HepG2 (cell line): ENCODE results near the gene TMEM14B. TPM values are rescaled to one million over a fixed set of nuclear protein-coding genes. Genes with fewer than 3 reads are reported as not detected.

Experiments
- FOXC1 ChIP-seq: sonication (generic); formaldehyde crosslinking; IDR thresholded peaks from 2 replicates; pipeline ENCODE4 v1.8.0; 2022; ENCODE audit warnings: mild to moderate bottlenecking, missing genetic modification reagents, borderline replicate concordance
- FOXO1 ChIP-seq: sonication (generic); formaldehyde crosslinking; IDR thresholded peaks from 2 replicates; pipeline ENCODE4 v1.4.0; 2020; ENCODE audit warnings: missing genetic modification reagents
- HNRNPLL ChIP-seq: fragments of 200-400 bp; formaldehyde crosslinking; IDR thresholded peaks from 2 replicates; pipeline ENCODE4 v1.6.1; 2017; ENCODE audit warnings: mild to moderate bottlenecking, low read depth, low read length; ENCODE audit not compliant: poor library complexity, severe bottlenecking
- IKZF5 ChIP-seq: IDR thresholded peaks from 2 replicates; pipeline ENCODE4 v1.6.1; 2018; ENCODE audit warnings: missing genetic modification reagents, mild to moderate bottlenecking, missing compliant biosample characterization
- MEIS2 ChIP-seq: sonication (generic); formaldehyde crosslinking; IDR thresholded peaks from 2 replicates; pipeline ENCODE4 v1.9.0; 2021; ENCODE audit warnings: mild to moderate bottlenecking, missing genetic modification reagents
- NONO ChIP-seq, 2 experiments: fragments of 450-650 bp in 1 of 2; sonication (generic) in 1 of 2; formaldehyde crosslinking in 1 of 2; IDR thresholded peaks in 1 of 2; conservative IDR thresholded peaks in 1 of 2; 2 replicates each; pipeline versions ENCODE4 v1.6.1 to v1.8.0; 2017 to 2022; ENCODE audit warnings: mild to moderate bottlenecking in 1 of 2, missing genetic modification reagents in 1 of 2, moderate library complexity in 1 of 2
- PBX2 ChIP-seq: IDR thresholded peaks from 2 replicates; pipeline ENCODE4 v1.6.1; 2016; ENCODE audit warnings: control low read depth
- PCBP1 ChIP-seq: fragments of 200-400 bp; formaldehyde crosslinking; IDR thresholded peaks from 2 replicates; pipeline ENCODE4 v1.6.1; 2017; ENCODE audit warnings: mild to moderate bottlenecking, low read depth, low read length, borderline replicate concordance
- PHF21A ChIP-seq: sonication (generic); formaldehyde crosslinking; IDR thresholded peaks from 2 replicates; pipeline ENCODE4 v1.5.0; 2020; ENCODE audit warnings: mild to moderate bottlenecking, missing genetic modification reagents
- PITX1 ChIP-seq: sonication (generic); formaldehyde crosslinking; IDR thresholded peaks from 2 replicates; pipeline ENCODE4 v1.5.1; 2020; ENCODE audit warnings: mild to moderate bottlenecking, missing genetic modification reagents
- TBL1XR1 ChIP-seq: fragments of 150-350 bp; IDR thresholded peaks from 2 replicates; pipeline ENCODE4 v1.6.1; 2014; ENCODE audit warnings: borderline replicate concordance, low read length; ENCODE audit not compliant: partially characterized antibody
- ZNF292 ChIP-seq: sonication (generic); formaldehyde crosslinking; IDR thresholded peaks from 2 replicates; pipeline ENCODE4 v1.8.1; 2022; ENCODE audit warnings: mild to moderate bottlenecking, low read depth, missing genetic modification reagents, borderline replicate concordance
- ZNF451 ChIP-seq: sonication (generic); formaldehyde crosslinking; IDR thresholded peaks from 2 replicates; pipeline ENCODE4 v1.5.0; 2020; ENCODE audit warnings: mild to moderate bottlenecking, missing genetic modification reagents
- ZNF550 ChIP-seq: sonication (generic); formaldehyde crosslinking; IDR thresholded peaks from 2 replicates; pipeline ENCODE4 v1.4.0; 2020; ENCODE audit warnings: mild to moderate bottlenecking, missing genetic modification reagents, borderline replicate concordance
- ZNF577 ChIP-seq: sonication (generic); formaldehyde crosslinking; IDR thresholded peaks from 2 replicates; pipeline ENCODE4 v1.4.0; 2020; ENCODE audit warnings: mild to moderate bottlenecking, low read depth, missing genetic modification reagents, borderline replicate concordance
- ZNF619 ChIP-seq: sonication (generic); formaldehyde crosslinking; IDR thresholded peaks from 2 replicates; pipeline ENCODE4 v1.4.0; 2020; ENCODE audit warnings: mild to moderate bottlenecking, missing genetic modification reagents
- ZNF674 ChIP-seq: sonication (generic); formaldehyde crosslinking; IDR thresholded peaks from 2 replicates; pipeline ENCODE4 v1.5.0; 2020; ENCODE audit warnings: low read depth, mild to moderate bottlenecking, missing genetic modification reagents
- ZNF772 ChIP-seq: sonication (generic); formaldehyde crosslinking; IDR thresholded peaks from 2 replicates; pipeline ENCODE4 v1.5.0; 2020; ENCODE audit warnings: mild to moderate bottlenecking, missing genetic modification reagents
- polyA plus RNA-seq, 8 experiments: library from polyadenylated mRNA; depleted of rRNA in 3 of 8; stranded (reverse) in 7 of 8; unstranded in 1 of 8; fragments of >200 nt; fragmentation: Illumina TruSeq in 4 of 8; extraction: Trizol in 4 of 8; gene quantifications; 2 replicates each; pipeline versions ENCODE4 v1.2.1 to v1.2.3, GENCODE V29; 2011 to 2016; ENCODE audit warnings: low read depth in 4 of 8, missing spikeins in 1 of 8, mixed read lengths in 1 of 8; ENCODE audit not compliant: insufficient read depth in 1 of 8
- total RNA-seq, 5 experiments: library from RNA; depleted of rRNA; stranded (reverse); fragments of >200 nt; fragmentation: Illumina TruSeq; extraction: Trizol; gene quantifications; 2 replicates each; pipeline ENCODE4 v1.2.3, GENCODE V29; 2016; ENCODE audit warnings: low read depth in 1 of 5
- TF ChIP-seq, protein P1 (sequence below): conservative IDR thresholded peaks from 2 replicates; pipeline ENCODE4 v1.6.1; 2018; ENCODE audit warnings: missing genetic modification reagents
- TF ChIP-seq, protein P2 (sequence below): sonication (generic); formaldehyde crosslinking; IDR thresholded peaks from 2 replicates; pipeline ENCODE4 v1.4.0; 2020; ENCODE audit warnings: mild to moderate bottlenecking, missing genetic modification reagents, borderline replicate concordance
- TF ChIP-seq, protein P3 (sequence below): sonication (generic); formaldehyde crosslinking; IDR thresholded peaks from 2 replicates; pipeline ENCODE4 v1.4.0; 2020; ENCODE audit warnings: mild to moderate bottlenecking, missing genetic modification reagents
- TF ChIP-seq, protein P4 (sequence below): sonication (generic); formaldehyde crosslinking; IDR thresholded peaks from 2 replicates; pipeline ENCODE4 v1.8.1; 2023; ENCODE audit warnings: mild to moderate bottlenecking, missing genetic modification reagents, borderline replicate concordance

The TMEM14B gene
- total and polyA plus RNA-seq, 2 of the 13 experiments (the other 11 are each of a cell fraction or from before 2014, with no cell fraction given): 133 to 200 TPM

- TF ChIP-seq HNRNPLL: peak; percentile 59
- no peak; the same call in 1 of the 2 replicates for TF ChIP-seq FOXO1 (CRISPR knock-in tag)
- TF ChIP-seq TBL1XR1: no peak
- no peak for TF ChIP-seq ZNF674 (CRISPR knock-in tag)
- 0 out of 2 replicates have a peak, but pooled peaks have one; percentile 29 for TF ChIP-seq ZNF451
- TF ChIP-seq, protein P1, sequence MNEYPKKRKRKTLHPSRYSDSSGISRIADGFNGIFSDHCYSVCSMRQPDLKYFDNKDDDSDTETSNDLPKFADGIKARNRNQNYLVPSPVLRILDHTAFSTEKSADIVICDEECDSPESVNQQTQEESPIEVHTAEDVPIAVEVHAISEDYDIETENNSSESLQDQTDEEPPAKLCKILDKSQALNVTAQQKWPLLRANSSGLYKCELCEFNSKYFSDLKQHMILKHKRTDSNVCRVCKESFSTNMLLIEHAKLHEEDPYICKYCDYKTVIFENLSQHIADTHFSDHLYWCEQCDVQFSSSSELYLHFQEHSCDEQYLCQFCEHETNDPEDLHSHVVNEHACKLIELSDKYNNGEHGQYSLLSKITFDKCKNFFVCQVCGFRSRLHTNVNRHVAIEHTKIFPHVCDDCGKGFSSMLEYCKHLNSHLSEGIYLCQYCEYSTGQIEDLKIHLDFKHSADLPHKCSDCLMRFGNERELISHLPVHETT: no peak
- no peak for TF ChIP-seq NONO (IDR thresholded peaks at IDR 0.05)
- peak; percentile 16; the same call in 1 of the 2 replicates for TF ChIP-seq NONO (CRISPR knock-in tag; conservative IDR thresholded peaks at IDR 0.05)
- TF ChIP-seq PITX1 (CRISPR knock-in tag): no peak
- TF ChIP-seq, protein P2, sequence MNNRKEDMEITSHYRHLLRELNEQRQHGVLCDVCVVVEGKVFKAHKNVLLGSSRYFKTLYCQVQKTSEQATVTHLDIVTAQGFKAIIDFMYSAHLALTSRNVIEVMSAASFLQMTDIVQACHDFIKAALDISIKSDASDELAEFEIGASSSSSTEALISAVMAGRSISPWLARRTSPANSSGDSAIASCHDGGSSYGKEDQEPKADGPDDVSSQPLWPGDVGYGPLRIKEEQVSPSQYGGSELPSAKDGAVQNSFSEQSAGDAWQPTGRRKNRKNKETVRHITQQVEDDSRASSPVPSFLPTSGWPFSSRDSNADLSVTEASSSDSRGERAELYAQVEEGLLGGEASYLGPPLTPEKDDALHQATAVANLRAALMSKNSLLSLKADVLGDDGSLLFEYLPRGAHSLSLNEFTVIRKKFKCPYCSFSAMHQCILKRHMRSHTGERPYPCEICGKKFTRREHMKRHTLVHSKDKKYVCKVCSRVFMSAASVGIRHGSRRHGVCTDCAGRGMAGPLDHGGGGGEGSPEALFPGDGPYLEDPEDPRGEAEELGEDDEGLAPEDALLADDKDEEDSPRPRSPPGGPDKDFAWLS: no peak
- TF ChIP-seq ZNF550 (CRISPR knock-in tag): no peak
- TF ChIP-seq PHF21A (CRISPR knock-in tag): no peak; the same call in 1 of the 2 replicates
- no peak for TF ChIP-seq PBX2 (CRISPR knock-in tag)
- TF ChIP-seq, protein P3, sequence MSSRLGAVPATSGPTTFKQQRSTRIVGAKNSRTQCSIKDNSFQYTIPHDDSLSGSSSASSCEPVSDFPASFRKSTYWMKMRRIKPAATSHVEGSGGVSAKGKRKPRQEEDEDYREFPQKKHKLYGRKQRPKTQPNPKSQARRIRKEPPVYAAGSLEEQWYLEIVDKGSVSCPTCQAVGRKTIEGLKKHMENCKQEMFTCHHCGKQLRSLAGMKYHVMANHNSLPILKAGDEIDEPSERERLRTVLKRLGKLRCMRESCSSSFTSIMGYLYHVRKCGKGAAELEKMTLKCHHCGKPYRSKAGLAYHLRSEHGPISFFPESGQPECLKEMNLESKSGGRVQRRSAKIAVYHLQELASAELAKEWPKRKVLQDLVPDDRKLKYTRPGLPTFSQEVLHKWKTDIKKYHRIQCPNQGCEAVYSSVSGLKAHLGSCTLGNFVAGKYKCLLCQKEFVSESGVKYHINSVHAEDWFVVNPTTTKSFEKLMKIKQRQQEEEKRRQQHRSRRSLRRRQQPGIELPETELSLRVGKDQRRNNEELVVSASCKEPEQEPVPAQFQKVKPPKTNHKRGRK (CRISPR knock-in tag): no peak
- TF ChIP-seq MEIS2 (CRISPR knock-in tag): no peak
- no peak for TF ChIP-seq FOXC1 (CRISPR knock-in tag)
- TF ChIP-seq ZNF292 (CRISPR knock-in tag): no peak
- no peak for TF ChIP-seq IKZF5 (CRISPR knock-in tag)
- TF ChIP-seq ZNF772: peak; percentile 13; the same call in 1 of the 2 replicates
- TF ChIP-seq ZNF577 (CRISPR knock-in tag): no peak
- TF ChIP-seq PCBP1: no peak
- 0 out of 2 replicates have a peak, but pooled peaks have one; percentile 0 for TF ChIP-seq ZNF619 (CRISPR knock-in tag)
- TF ChIP-seq, protein P4, sequence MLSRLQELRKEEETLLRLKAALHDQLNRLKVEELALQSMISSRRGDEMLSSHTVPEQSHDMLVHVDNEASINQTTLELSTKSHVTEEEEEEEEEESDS: no peak
Observed at GRCh38 chr6:10720265-10720959, 27.2 kb upstream of the TMEM14B start (continued).
